GM18870 (cell line): Measurements from ENCODE around the gene ZSCAN2.

Experiments
- ATAC-seq: cut with Tn5 transposase; IDR thresholded peaks from one replicate; pipeline ENCODE4 v1.9.1; 2021; ENCODE audit warnings: moderate library complexity; ENCODE audit not compliant: unreplicated experiment

The ZSCAN2 gene

DNA sequence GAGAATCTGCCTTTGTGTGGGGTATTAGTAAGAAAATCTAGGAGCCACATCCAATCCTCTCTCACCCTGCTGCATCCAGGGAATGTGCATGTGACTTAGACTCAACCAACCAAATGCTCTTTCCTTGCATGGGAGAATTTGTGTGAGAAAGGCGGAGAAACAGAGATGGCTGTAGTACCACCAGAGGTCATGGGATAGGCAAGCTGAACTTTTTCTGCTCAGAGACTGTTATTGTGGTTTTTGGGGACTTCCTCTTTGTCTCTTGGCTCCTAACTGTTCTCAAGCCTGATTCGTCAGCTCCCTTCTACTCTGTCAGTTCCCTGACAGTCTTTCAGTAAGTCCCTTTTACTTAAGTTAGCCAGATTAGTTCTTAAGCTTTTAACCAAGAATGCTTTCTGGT lies 2.6 kb upstream of the ZSCAN2 start:
- no peak for ATAC-seq

DNA sequence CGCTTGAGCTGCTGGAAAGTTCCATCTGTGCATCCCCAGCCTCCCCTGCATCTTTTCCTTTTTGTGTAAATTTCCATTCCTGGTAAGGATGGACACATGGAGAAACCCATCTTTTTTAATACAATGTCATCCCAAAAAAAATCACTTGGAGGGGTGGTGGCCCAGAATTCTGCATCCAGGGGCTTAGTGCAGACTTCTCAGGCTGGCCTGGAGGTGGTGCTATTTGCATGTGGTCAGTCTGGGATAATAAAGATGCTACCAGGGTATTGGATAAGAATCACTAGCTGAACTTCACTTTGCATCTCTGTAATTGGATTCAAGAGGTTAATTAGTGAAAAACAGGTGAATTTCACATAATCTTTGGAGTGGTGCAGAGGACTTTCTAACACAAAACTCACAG lies 1.8 kb upstream of the ZSCAN2 start:
- no peak for ATAC-seq

DNA sequence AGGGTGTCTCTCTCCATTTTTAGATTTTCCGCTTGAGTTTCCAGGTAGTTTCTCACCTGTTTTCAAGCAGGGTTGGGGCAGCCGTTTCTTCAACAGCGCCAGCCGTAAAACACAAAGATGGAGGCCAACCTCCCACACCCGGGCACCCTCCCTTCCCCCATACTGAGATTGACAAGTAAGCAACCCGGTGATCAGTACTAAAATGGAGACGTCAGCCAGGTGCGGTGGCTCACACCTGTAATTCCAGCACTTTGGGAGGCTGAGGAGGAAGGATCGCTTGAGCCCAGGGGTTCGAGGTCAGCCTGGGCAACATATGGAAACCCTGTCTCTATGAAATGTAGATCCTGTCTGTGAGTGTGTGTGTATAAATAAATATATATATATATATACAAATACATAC lies 903 bp upstream of the ZSCAN2 start:
- no peak for ATAC-seq

DNA sequence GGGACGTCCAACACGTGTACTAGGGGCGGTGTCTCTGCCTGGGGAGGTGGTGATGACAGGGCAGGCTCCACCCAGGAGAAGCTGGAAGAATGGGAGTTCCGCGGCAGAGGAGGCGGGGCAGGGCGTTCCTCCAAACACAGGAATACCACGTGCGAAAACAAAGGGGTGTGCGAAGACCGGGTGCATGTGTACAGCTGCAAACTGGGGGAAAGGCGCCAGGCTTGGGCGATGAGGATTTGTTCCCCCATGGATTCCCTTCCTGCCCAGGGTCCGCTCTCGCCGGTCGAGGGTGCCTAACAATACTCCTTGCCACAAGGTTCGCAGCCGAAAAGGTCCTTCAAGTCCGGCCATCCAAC lies 500 bp upstream of the ZSCAN2 start:
- no peak for ATAC-seq

DNA sequence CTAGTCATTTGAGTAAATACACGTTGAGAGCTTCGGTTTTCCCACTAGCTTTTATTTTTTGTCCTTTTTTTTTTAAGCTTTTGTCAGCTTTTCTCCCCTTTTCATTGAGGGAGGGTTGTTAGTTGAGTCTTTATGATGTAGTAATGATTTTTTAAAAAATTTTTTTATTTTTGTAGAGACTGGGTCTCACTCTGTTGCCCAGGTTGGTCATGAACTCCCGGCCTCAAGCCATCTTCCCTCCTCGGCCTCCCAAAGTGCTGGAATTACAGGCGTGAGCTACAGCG lies 688 bp downstream of the ZSCAN2 start:
- no peak for ATAC-seq

DNA sequence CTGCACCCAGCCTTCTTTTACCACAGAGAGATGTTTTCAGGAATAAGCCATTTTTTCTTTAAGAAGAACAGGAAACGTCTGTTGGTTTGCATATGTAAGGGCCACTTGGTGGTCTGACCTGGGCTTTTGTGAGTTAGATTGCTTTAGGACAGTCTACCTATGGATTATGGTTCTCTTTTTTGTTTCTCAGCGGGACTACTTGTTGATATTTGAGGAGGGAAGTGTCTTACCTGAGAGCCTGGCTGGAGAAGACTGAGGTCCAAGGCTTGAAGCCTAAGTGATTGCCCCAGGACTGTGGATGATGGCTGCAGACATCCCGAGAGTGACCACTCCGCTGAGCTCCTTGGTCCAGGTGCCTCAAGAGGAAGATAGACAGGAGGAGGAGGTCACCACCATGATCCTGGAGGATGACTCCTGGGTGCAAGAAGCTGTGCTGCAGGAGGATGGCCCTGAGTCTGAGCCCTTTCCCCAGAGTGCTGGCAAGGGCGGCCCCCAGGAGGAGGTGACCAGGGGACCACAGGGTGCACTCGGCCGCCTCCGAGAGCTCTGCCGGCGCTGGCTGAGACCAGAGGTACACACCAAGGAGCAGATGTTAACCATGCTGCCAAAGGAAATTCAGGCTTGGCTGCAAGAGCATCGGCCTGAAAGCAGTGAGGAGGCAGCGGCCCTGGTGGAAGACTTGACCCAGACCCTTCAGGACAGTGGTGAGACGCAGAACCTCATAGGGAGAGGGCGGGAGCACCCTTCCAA lies 3.0 kb downstream of the ZSCAN2 start:
- no peak for ATAC-seq

DNA sequence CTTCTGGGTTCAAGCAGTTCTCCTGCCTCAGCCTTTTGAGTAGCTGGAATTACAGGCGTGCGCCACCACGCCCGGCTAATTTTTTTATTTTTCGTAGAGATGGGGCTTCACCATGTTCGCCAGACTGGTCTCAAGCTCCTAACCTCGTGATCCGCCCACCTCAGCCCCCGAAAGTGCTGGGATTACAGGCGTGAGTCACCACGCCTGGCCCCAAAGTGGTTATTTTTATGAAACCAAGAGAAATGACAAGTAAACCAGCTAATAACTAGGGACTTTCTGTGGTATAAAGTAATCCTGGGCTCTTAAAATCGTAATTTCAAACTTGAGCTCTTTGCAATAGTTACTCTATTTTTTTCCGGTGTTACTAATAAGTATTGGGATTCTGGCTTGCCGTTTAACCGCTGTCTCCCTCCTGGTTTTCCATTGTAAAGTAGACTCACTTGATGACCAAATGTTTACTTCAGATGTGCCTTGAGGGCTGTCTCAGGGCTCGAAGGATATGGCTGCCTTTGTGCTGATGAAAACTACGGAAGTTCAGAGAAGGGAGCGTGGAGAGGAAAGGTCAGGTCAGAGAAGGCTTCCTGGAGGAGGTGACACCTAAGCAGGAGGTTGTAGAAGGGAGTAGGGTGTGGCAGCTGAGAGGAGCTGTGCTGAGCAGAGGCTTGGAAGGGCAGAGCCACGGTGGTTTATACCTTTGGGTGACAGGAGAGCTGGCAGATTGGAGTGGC lies 4.2 kb downstream of the ZSCAN2 start:
- ATAC-seq, result no peak

DNA sequence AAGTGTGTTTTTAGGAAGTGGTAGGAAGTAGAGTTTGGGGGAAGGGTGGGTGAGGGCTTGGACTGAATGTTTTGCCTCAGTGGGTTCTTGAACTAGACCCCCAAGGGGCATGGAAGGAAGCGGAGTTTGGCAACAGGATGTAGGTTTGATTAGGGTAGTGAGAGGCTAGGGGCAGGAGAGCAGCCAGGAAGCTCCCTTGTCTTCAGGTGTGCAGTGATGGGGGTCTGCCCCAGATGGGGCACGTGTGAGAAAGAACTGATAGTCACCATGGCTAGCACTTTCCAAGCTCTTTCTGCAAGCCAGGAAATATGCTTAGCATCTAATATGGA lies 4.7 kb downstream of the ZSCAN2 start:
- ATAC-seq, result no peak

DNA sequence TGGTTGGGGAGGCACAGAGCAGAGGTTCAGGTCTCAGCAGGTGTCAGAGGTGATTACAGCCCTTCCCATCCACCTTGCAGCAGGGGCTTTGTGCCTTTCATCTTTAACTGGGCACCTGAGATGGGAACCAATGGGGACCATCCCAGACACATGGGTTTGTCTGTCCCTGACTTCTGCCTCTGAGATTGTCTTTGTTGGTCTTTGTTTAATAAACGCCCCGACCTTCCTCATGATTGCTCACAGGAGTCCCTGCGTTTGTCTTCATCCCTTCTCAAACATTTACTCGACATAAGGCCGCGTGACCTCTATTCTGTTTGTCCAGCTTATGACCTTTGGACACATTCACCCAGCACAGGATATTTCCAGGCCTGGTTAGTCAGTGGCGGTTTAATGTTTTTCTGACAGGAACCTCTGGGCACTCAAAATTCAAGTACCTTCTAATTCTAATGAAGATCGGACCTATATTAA lies 5.9 kb downstream of the ZSCAN2 start:
- no peak for ATAC-seq

DNA sequence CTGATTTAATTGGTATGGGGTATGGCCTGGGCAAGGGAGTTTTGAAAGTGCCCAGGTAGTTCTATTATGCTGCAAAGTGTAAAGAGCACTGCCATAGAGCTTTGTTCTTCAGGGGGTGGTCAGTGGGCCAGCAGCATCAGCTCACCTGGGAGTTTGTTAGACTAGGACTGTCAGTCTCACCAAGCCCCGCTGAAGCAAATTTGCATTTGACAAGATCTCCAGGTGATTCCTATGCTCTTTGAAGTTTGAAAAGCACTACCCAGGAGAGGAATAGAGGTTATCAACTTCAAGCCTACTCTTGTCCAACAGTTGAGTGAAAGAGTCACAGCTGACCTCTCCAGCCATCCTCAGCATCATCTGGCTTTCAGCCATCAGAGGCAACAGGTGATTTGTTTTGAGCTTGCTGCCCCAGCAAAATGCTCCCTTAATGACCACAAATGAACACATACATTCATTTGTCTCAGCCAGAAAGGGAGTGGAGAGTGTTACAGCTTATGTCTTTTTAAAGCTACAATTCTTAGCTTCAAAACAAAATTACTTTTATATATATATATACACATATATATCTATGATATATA lies 8.0 kb downstream of the ZSCAN2 start:
- ATAC-seq, result no peak

DNA sequence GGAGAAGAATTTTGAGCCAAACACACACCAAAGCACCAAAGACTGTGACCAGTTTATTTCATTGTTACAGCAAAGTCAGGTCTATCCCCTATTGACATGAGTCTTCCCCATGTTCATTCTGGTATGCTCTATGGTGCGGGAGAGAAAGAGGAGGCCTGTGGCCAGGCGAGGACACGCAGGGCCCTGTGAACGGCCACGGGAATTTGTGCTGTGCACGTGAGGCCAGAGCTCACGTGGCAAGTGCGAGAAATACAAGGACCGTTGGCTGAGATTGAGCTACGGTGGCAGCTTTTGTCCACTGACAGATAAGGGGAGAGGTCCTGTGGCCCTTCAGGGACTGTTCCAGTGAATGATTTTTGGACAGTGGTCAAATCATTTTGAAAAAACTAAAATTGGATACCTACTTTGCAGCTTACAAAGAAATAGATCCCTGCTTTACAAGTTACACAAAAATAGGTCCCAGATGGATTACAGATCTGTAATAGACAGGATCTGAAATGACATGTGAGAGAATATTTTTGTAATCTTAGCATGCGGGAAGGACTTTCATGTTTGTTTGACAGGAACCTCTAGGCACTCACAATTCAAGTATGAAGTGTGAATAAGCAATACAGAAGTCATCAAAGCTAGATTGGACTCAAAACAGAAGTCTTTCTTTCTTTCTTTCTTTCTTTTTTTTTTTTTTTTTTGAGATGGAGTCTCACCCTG lies 9.2 kb downstream of the ZSCAN2 start:
- ATAC-seq, result no peak

DNA sequence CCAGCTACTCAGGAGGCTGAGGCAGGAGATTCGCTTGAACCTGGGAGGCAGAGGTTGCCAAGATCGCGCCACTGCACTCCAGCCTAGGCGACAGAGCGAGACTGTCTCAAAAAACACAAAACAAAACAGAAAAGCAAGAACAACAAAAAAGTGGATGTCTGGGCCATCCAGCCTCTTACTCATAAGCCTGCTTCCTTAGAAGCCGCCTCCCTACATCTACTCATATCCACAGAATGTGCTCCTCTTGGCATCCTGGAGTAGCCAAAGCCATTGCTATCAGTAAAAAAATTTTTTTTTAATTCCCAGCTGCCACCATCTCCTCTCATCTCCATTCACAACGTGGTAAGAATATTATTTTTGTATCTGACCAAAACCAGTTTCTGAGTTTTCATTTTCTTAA lies 10.8 kb downstream of the ZSCAN2 start:
- ATAC-seq, result no peak

DNA sequence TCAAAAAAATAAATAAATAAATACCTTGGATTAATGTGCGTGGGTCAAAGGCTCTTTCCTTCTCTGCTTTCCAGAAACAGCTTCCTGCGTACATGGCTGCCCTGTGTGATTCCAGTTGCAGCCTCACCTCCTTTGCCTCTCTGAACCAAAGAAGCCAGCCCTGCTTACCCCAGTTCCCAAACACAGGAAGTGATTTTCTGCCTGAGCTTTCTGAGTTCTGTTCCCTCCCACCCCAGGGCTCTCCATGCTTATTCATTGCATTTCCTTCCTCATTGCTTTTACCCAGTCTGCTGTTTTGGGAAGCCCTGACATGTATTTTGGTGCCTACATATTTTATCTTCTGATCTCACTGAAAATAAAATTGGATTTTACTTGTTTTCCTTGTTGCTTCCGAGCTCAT lies 15.4 kb downstream of the ZSCAN2 start:
- ATAC-seq, result no peak

DNA sequence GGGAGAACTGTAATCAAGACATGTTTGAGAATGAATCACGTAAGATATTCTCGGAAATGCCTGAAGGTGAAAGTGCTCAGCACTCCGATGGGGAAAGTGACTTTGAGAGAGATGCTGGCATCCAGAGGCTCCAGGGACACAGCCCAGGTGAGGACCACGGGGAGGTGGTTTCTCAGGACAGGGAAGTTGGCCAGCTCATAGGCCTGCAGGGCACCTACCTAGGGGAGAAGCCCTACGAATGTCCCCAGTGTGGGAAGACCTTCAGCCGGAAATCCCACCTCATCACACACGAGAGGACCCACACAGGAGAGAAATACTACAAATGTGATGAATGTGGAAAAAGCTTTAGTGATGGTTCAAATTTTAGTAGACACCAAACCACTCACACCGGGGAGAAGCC lies 19.8 kb downstream of the ZSCAN2 start:
- no peak for ATAC-seq

DNA sequence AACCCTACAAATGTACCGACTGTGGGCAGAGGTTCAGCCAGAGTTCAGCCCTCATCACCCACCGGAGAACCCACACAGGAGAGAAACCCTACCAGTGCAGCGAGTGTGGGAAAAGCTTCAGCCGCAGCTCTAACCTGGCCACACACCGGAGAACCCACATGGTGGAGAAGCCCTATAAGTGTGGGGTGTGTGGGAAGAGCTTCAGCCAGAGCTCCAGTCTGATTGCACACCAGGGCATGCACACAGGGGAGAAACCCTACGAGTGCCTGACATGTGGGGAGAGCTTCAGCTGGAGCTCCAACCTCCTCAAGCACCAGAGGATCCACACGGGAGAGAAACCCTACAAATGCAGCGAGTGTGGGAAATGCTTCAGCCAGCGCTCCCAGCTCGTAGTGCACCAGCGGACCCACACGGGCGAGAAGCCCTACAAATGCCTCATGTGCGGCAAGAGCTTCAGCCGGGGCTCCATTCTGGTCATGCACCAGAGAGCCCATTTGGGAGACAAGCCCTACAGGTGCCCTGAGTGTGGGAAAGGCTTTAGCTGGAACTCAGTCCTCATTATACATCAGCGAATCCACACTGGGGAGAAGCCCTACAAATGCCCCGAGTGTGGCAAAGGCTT lies 20.7 kb downstream of the ZSCAN2 start:
- no peak for ATAC-seq

DNA sequence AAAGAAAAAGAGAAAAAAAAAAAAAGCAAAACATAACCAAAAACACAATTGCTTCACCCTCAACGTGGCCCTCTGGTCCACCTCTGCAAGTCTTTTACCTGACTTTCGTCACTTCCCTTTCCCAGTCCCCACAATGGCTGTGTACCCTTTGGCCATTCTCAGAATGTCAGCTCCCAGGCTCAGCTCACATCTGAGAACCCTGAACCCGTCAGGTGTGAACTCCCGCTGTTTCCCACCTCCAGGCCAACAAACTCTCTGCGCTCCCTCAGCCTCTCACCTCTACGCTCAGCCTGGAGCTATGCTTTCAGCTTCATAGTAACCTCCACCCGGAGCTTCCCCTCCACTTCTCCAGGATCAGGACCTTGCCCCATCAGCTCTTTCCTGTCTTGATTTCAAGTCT lies 23.6 kb downstream of the ZSCAN2 start:
- ATAC-seq, result no peak

DNA sequence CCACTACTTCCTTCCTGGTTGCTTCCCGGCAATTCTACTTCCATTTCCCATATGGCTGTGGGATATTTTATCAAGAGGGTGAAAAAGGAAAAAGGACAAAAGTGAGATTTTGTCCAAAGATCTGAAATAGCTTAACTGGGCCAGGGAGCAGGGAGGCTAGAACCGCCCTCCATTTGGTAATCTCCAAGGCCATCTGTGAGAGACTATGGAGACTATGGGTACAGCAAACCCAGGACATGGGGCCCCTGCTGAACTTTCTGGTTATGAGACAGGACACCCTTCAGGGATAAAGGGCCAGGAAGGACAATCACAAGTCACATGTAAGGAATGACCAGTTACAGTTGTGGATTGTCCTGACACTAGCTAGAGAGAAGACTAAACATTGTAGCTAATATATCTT lies 24.3 kb downstream of the ZSCAN2 start:
- no peak for ATAC-seq

DNA sequence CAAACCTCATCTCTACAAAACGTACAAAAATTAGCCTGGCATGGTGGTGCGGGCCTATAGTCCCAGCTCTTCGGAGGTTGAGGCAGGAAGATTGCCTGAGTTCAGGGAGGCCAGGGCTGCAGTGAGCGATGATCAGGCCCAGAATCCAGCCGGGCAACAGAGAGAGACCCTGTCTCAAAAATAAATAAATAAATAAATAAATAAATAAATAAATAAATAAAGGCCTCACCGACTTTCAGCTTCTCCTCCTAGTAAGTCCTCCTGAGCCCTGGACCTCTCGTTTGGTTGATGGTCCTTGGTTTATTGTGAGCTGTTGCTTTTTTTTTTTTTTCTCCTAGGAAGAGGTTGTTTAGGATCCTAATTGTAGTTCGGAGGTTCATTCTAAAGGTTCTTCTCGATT lies 28.2 kb downstream of the ZSCAN2 start:
- no peak for ATAC-seq

DNA sequence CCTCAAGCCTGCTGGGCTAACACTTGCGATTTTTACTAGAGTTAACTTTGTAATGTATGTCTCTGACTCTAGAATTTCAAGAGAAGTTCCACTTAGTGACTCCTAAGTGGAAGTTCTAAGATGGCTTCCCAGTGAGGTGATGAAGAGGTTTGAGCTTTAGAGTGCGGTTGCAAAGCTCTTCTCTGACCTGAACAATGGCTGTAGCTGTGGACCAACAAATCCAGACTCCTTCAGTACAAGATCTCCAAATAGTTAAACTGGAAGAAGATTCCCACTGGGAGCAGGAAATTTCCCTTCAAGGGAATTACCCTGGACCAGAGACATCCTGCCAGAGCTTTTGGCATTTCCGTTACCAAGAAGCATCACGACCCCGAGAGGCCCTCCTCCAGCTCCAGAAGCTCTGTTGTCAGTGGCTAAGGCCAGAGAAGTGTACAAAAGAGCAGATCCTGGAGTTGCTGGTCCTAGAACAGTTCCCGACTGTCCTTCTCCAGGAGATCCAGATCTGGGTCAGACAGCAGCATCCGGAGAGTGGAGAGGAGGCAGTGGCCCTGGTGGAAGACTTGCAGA lies 31.0 kb downstream of the ZSCAN2 start:
- no peak for ATAC-seq

DNA sequence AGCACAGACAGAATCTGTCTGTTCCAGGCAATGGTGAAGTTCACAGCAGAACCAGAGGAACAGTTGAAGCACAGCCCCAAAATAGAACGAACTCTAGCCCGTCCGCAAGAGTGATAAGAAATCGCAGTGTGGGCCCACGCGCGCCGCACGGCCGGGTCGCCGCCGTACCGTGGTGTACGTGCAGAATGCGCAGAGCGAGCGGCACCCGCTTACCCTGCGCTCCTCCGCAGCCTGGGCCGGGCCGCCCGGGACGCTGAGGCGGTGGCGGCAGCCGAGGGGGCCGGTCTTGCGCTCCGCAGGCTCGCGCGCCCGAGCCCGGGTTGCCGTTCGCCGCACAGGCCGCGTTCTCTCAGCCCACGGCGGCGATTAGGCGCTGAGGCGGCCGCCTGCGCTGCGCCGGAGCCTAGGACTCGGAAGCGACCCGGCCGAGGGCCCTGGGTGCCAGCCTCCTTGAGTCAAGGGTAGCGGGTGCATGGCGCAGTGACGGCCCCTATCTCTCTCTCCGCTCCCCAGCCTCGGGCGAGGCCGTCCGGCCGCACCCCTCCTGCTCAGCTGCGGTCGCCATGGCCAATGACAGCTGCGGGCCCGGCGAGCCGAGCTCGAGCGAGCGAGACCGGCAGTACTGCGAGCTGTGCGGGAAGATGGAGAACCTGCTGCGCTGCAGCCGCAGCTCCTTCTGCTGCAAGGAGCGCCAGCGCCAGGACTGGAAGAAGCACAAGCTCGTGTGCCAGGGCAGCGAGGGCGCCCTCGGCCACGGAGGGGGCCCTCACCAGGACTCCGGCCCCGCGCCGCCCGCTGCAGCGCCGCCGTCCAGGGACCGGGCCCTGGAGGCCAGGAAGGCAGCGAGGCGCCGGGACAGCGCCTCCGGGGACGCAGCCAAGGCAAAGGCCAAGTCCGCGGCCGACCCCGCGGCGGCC lies 32.8 kb downstream of the ZSCAN2 start:
- ATAC-seq, result no peak
